Cardiac muscle cell (in vitro differentiated cells and primary cell): ENCODE data around the gene CSNK1D. TPM values are rescaled to one million over a fixed set of nuclear protein-coding genes. Genes with fewer than 3 reads are reported as not detected.
"Not testable (repeated sequence)": the region's sequence is repeated elsewhere in the genome, so short reads cannot be mapped to it uniquely, and the experiment has no call there.

Experiments
- DNase-seq, 2 donors: peaks; one replicate each; pipeline versions ENCODE4 v3.0.0 to v3.0.0-alpha.2; 2010 to 2017; ENCODE audit warnings: low read depth in 1 of 2, low spot score in 1 of 2
- H3K27ac ChIP-seq: fragments of 200-600 bp; sonication (generic); 2 replicates; pipeline ENCODE4 v1.5.1; 2016
- H3K27me3 ChIP-seq: fragments of 200-600 bp; sonication (generic); 2 replicates; pipeline ENCODE4 v1.6.0; 2016; ENCODE audit warnings: control low read depth
- H3K36me3 ChIP-seq: fragments of 200-600 bp; sonication (generic); 2 replicates; pipeline ENCODE4 v1.5.1; 2016; ENCODE audit warnings: control low read depth
- H3K4me1 ChIP-seq: fragments of 200-600 bp; sonication (generic); 2 replicates; pipeline ENCODE4 v1.8.1; 2017; ENCODE audit warnings: low read depth, mild to moderate bottlenecking, mixed run types
- H3K4me3 ChIP-seq: fragments of 200-600 bp; sonication (generic); 2 replicates; pipeline ENCODE4 v1.5.1; 2016; ENCODE audit warnings: mild to moderate bottlenecking
- H3K9me3 ChIP-seq: fragments of 200-600 bp; sonication (generic); 2 replicates; pipeline ENCODE4 v1.5.1; 2017; ENCODE audit warnings: low read depth, mild to moderate bottlenecking, control low read depth
- CTCF ChIP-seq: IDR thresholded peaks from 2 replicates; pipeline ENCODE4 v1.5.1; 2012; ENCODE audit warnings: low read depth, mild to moderate bottlenecking, low read length
- polyA plus RNA-seq: library from polyadenylated mRNA; unstranded; fragments of >200 nt; fragmentation: Nextera tagmentation; extraction: Ambion mirVana; gene quantifications from 2 replicates; pipeline ENCODE4 v1.2.1, GENCODE V29; 2016
- total RNA-seq: library from RNA; depleted of rRNA; stranded (reverse); fragments of >200 nt; gene quantifications from 2 replicates; pipeline ENCODE4 v1.2.3, GENCODE V29; 2016

Gene CSNK1D
- total and polyA plus RNA-seq, 2 experiments from 2014 or later, result 53.1 to 106 TPM

- no peaks in the 10 kb centered on the region for H3K27me3 ChIP-seq
- TF ChIP-seq CTCF, result no peak
- no peaks in the 10 kb centered on the region for H3K9me3 ChIP-seq
- H3K36me3 ChIP-seq, result peaks cover 28% of the 10 kb centered on the region
- no peak overlapping the region for H3K4me3 ChIP-seq
- no peak for DNase-seq
- H3K27ac ChIP-seq, result no peak overlapping the region
- no peaks in the 10 kb centered on the region for H3K4me1 ChIP-seq
These were observed 79.8 kb downstream of the CSNK1D start for GRCh38 chr17:82193520-82194220.

DNA sequence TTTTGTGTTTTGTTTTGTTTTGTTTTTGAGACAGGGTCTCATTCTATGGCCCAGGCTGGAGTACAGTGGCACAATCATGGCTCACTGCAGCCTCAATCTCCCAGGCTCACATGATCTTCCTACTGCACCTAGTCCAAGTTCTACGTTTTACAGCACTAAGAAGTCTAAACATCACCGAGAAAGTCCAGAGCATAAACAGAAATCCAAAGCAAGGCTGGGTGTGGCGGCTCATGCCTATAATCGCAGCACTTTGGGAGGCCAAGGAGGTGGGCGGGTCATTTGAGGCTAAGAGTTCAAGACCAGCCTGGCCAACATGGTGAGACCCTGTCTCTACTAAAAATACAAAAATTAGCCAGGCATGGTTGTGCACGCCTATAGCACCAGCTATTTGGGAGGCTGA is 80.5 kb downstream of the CSNK1D start:
- not testable (repeated sequence) for H3K4me3 ChIP-seq, H3K4me1 ChIP-seq, H3K9me3 ChIP-seq, H3K27me3 ChIP-seq, H3K27ac ChIP-seq, DNase-seq
- peaks cover 28% of the 10 kb centered on the region for H3K36me3 ChIP-seq

Other genes with a start within 250 kb of the CSNK1D start
- 58.7 and 73.7 TPM in 2 replicates for gene RAC3, start 242.0 kb downstream of the CSNK1D start, total RNA-seq
- 9.9 and 16.4 TPM in 2 replicates for gene RAC3, start 242.0 kb downstream of the CSNK1D start, polyA plus RNA-seq
- 164 and 256 TPM in 2 replicates for gene DCXR, start 236.0 kb downstream of the CSNK1D start, total RNA-seq
- gene DCXR, start 236.0 kb downstream of the CSNK1D start, polyA plus RNA-seq, result 228 and 312 TPM in 2 replicates
- gene RFNG, start 221.9 kb downstream of the CSNK1D start, total RNA-seq, result 94.6 and 104 TPM in 2 replicates
- gene RFNG, start 221.9 kb downstream of the CSNK1D start, polyA plus RNA-seq, result 91.0 and 98.3 TPM in 2 replicates
- gene GPS1, start 221.8 kb downstream of the CSNK1D start, total RNA-seq, result 231 and 235 TPM in 2 replicates
- 223 and 257 TPM in 2 replicates for gene GPS1, start 221.8 kb downstream of the CSNK1D start, polyA plus RNA-seq
- 109 and 184 TPM in 2 replicates for gene DUS1L, start 207.9 kb downstream of the CSNK1D start, total RNA-seq
- gene DUS1L, start 207.9 kb downstream of the CSNK1D start, polyA plus RNA-seq, result 183 and 196 TPM in 2 replicates
- gene FASN, start 175.5 kb downstream of the CSNK1D start, total RNA-seq, result 276 and 279 TPM in 2 replicates
- gene FASN, start 175.5 kb downstream of the CSNK1D start, polyA plus RNA-seq, result 61.8 and 85.9 TPM in 2 replicates
- gene CCDC57, start 60.9 kb downstream of the CSNK1D start, total RNA-seq, result 28.3 and 46.2 TPM in 2 replicates
- gene CCDC57, start 60.9 kb downstream of the CSNK1D start, polyA plus RNA-seq, result 53.5 and 56.0 TPM in 2 replicates
- 313 and 327 TPM in 2 replicates for gene SLC16A3, start 44.7 kb downstream of the CSNK1D start, total RNA-seq
- gene SLC16A3, start 44.7 kb downstream of the CSNK1D start, polyA plus RNA-seq, result 55.6 and 63.2 TPM in 2 replicates
- gene CD7, start 43.9 kb upstream of the CSNK1D start, total RNA-seq, result 0.92 TPM in 1 of 2 replicates, not detected in the other
- 0.17 and 0.38 TPM in 2 replicates for gene CD7, start 43.9 kb upstream of the CSNK1D start, polyA plus RNA-seq
- gene SECTM1, start 60.1 kb upstream of the CSNK1D start, total RNA-seq, result 0.56 TPM in 1 of 2 replicates, not detected in the other
- not detected in 2 replicates for gene SECTM1, start 60.1 kb upstream of the CSNK1D start, polyA plus RNA-seq
- 0.28 and 0.51 TPM in 2 replicates for gene TEX19, start 85.5 kb upstream of the CSNK1D start, total RNA-seq
- gene TEX19, start 85.5 kb upstream of the CSNK1D start, polyA plus RNA-seq, result not detected in 2 replicates
- 4.4 and 10.8 TPM in 2 replicates for gene UTS2R, start 98.1 kb upstream of the CSNK1D start, total RNA-seq
- gene UTS2R, start 98.1 kb upstream of the CSNK1D start, polyA plus RNA-seq, result 4.1 and 5.0 TPM in 2 replicates
- gene HEXD, start 144.6 kb upstream of the CSNK1D start, total RNA-seq, result 39.0 and 49.9 TPM in 2 replicates
- gene HEXD, start 144.6 kb upstream of the CSNK1D start, polyA plus RNA-seq, result 49.0 and 58.0 TPM in 2 replicates
- 38.6 and 45.2 TPM in 2 replicates for gene OGFOD3, start 144.9 kb upstream of the CSNK1D start, total RNA-seq
- 26.1 and 32.5 TPM in 2 replicates for gene OGFOD3, start 144.9 kb upstream of the CSNK1D start, polyA plus RNA-seq
- 48.6 and 52.7 TPM in 2 replicates for gene CYBC1, start 177.1 kb upstream of the CSNK1D start, total RNA-seq
- gene CYBC1, start 177.1 kb upstream of the CSNK1D start, polyA plus RNA-seq, result 65.5 and 71.3 TPM in 2 replicates
- 105 and 113 TPM in 2 replicates for gene NARF, start 185.0 kb upstream of the CSNK1D start, total RNA-seq
- 215 and 258 TPM in 2 replicates for gene NARF, start 185.0 kb upstream of the CSNK1D start, polyA plus RNA-seq
- gene FOXK2, start 246.0 kb upstream of the CSNK1D start, total RNA-seq, result 44.5 and 63.0 TPM in 2 replicates
- 22.0 and 26.7 TPM in 2 replicates for gene FOXK2, start 246.0 kb upstream of the CSNK1D start, polyA plus RNA-seq